NOMO-1 treated with dmso at 0.1 percent for 144 hours (cell line): ENCODE results near the gene WNT9B.

ENCODE experiments used
- DNase-seq: peaks from one replicate; lab custom pipeline; 2025; ENCODE audit not compliant: unreplicated experiment; lab: John Stamatoyannopoulos, UW

The WNT9B gene

DNA sequence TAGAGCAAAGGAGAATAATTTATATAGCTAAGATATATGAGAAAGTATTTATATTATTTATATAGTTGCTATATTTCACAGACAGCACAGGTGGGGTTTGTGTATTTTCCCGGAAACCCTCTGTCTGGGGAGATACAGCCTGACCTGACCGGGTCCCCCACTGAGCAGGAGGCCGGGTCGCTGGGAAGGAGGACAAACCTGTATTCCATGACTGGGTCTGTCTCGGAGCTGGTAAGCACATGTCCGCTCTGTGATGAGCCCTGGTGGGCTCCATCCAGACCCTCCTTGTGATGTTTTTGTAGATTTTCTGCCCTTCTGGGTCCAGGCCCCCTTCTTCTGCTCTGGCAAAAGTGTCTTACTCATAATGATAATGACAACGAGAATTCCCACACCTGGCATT is 27.7 kb downstream of the WNT9B start:
- no peak for DNase-seq

DNA sequence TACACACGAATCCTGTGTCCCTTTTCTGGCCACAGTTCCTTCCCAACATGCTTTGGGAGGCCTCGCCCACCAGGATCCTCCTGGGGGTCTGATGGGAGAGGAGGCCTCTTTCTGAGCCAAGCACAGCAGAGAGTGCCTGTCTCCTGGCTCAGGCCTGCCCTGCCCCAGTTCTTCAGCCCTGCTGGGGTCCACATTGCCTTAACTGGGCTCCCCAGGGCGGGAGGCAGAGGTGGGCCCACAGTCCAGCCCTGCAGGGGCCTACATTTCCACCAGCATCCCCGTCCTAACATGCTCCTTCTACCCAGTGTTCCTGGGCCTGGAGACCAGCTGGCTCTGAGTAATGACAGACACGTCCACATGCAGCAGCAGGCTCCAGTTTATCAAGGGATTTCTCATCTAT is 29.6 kb downstream of the WNT9B start:
- no peak for DNase-seq

GRCh38 chr17:46882666-46883065 is 31.3 kb downstream of the WNT9B start:
- no peak for DNase-seq

DNA sequence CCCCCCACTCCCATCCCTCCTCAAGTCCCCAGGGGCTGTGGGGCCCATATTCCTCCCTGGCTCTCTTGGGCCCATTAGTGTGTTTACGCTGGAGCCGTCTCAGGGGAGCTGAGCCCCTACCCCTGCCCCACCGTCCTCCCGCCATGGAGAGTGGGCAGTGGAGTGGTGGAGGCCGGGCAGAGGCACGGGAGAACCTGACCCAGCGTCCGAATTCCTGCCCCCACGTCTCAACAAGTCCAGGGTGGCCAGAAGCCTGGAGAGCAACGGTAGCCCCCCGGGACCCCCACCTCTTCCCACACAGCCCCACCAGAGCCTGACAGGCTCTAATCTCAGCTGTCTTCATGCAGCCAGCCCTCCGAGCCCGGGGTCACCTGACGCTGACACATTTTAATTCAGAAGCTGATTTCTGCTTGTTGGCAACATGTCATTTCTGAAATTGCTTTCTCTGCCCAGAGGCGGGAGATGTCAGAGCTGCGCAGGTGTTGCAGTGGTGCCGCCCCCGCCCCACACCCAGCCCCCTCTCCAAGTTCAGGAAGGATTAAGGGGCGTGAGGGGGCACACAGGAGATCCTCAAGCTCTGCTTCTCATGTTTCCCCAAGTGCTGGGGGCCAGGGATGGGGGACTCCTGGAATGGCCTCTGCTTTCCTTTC is 32.6 kb downstream of the WNT9B start:
- DNase-seq: no peak

DNA sequence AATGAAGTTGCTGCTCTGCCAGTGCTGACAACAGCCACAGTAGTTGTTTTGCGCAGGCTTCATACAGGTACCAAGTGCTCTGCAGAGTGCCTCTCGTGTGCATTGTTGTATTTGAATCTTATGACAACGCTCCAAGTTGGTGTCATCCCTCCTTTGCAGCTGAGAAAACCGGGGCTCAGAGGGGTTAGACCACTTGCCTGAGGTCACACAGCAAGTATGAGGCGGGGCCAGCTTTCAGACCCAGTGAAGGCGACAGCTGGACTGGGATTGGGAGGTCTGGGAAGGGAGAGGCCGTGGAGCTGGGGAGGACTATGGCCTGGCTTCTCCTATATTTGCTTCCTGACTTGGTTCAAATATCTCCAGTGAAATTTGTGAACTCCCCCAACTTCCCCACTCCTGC is 33.2 kb downstream of the WNT9B start:
- no peak for DNase-seq

- DNase-seq: no peak
Observed at GRCh38 chr17:46885415-46886309, 34.3 kb downstream of the WNT9B start.

DNA sequence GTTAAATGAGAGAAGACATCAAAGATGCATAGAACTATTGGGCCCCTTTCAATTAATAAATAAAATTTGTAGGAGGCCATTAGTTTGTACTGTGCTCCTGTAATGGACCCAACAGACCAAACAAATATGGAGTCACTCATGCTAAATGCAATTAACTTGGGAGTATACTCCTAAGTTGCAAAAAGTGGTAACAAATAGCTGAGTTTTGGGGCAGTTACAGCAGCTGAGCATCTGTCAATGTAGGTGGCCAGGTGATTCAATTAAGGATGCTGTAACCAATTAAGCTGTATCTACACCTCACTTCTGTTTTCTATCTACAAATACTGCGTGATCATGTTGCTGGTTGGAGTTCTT is 34.9 kb downstream of the WNT9B start:
- no peak for DNase-seq

- no peak for DNase-seq
Observed at GRCh38 chr17:46887717-46888116, 36.3 kb downstream of the WNT9B start.

DNA sequence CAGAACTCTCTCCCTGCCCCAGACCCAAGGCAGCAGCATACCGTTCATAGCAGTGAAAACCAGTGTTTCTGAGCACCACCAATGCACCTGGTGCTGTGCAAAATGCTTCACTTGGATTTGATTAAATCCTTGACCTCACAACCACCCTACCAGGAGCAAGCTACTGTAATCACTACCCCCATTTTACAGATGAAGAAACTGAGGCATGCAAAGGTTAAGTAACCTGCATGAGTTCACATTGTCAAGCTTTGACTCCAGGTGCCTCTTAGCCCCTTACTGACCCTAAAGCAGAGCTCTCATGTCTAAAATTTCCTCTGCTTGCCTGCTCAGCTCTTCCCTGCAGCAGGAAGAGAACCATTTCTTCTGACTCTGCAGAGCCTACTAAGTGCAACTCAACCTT is 37.3 kb downstream of the WNT9B start:
- DNase-seq: no peak

DNA sequence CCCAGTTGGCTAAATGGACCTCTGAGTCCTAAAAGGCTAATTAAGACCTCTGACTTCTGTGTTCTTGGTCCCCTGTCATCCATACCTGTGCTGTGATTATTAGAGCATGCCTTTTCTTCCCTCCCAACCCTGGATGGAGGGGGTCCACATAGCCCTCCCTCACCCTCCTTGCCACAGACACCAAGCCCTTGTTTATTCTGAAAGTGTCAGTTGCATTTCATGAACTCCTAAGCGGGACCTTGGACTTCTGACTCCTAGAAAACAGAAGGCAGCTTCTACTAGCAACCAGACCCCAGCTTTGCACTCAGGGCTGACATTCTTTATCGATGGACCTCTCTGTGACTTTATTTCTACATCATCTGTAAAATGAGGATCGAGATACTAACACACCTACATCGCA is 38.1 kb downstream of the WNT9B start:
- DNase-seq: no peak

DNA sequence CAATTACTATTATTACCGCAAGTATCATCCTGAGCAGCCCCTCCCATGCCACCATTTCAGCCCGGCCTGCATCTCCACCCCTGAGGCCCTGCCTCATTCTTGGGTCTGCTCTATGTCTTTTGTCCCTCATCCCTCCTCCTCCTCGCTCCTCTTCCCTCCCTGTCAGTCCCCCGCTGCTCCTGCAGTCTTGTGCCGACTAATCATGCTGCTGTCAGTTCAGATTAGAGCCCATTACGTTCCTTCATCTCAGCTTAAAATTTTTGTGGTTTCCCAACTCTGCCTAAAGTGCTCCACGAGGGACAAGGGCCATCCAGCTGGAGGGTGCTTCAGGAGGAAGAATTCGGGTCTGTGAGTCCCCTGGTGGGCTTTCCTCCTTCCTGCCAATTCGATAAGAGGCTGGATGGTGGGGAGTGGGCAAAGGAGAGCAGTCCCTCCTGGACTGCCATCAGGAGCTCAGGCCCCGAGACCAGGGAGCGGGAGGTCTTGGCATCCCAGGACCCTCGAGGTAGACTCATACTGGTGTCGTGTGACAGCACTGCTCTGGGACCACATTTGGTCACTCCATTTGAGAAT is 38.7 kb downstream of the WNT9B start:
- no peak for DNase-seq

GRCh38 chr17:46890638-46891037 is 39.3 kb downstream of the WNT9B start:
- no peak for DNase-seq

DNA sequence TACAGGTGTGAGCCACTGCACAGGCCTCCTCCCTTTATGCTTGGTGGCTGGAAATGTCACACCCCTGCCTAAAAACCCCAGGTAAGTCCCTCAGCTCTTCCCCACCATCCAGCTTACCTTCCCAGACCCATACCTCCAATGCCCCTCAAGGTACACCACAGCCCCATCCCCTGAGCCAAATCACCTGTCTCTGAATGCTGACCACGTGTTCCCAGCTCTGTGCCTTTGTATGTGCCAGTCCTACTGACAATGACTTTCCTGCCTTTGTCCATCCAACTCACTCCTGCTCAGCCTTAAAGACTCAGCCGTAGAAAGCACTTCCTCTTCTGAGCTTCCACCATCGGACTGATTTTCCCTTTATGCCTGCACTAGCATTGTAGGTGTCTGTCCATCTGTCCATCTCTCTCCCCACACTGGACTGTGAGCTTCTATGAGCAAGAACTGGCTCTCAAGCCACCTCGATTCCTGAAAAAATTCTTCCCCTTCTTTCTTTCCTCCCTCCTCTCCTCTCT is 40.9 kb downstream of the WNT9B start:
- no peak for DNase-seq

- no peak for DNase-seq
Observed at GRCh38 chr17:46894024-46894423, 42.6 kb downstream of the WNT9B start.

DNA sequence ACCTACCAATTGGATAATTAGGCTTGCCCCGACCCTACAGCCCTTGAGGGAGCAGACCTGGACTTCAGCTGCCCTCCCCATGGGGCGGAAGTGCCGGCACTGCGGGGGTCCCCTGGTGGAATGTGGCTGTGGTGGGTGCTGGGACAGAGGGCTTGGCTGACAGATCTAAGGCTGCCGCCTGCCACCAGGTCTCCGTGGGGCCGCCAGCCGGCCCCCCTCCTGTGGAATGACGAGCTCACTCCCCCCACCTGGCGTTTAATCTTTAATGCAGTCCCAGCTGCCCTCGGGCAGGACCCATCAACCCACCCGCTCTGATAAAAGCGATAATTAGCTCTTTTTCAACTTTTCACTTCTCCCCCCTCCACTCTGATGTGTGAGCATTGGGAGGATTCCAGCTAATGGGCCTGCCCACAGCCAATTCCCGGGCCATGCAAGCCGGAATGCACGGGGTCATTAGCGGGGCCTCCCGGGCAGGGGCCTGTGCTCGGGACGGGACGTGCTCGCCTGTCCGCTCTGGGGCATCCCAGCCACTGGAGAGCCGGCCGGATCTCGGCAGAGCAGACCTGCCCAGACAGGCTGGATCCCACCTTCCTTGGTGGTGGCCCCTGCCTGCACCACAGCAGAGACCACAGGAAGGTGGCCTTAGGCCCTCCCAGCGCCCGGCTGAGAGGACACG is 43.2 kb downstream of the WNT9B start:
- DNase-seq: no peak

DNA sequence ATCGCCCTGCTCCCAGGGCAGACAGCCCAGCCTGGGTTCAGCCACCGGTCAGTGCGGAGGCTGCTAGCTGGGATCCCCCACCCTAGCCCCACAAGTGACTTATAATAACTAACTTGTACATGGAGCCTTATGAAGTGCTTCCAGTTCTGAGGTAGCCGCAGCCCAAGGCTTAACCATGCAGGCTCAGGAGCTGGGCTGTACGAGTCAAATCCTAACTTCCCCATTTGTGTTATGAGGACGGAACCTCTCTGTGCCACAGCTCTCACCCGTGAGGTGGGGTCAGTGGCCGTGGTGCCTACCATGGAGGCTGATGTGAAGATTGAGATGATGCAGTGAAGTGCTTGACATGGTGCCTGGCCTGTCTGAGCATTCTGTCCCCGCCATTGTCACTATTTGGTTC is 43.8 kb downstream of the WNT9B start:
- no peak for DNase-seq

DNA sequence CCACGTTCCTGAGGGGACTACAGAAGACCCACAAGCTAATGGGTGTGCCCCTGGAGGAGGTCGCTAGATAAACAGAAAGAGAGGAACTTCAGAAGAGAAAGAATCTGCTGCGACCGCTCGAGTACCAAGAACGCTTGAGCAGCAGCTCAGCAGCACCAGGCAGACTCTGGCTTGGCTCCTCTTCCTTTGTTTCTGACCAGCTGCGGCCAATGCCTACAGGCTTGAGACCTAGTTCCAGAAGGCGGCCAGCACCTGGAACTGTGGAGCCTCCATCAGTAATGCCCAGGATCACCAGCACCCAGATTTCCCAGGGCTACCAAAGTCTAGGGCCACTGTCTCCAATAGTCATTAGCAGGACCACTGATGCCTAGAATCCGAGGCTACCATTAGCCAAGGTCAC is 45.6 kb downstream of the WNT9B start:
- DNase-seq: no peak

GRCh38 chr17:46898364-46898763 is 47.0 kb downstream of the WNT9B start:
- no peak for DNase-seq

GRCh38 chr17:46898860-46899259 is 47.5 kb downstream of the WNT9B start:
- no peak for DNase-seq

DNA sequence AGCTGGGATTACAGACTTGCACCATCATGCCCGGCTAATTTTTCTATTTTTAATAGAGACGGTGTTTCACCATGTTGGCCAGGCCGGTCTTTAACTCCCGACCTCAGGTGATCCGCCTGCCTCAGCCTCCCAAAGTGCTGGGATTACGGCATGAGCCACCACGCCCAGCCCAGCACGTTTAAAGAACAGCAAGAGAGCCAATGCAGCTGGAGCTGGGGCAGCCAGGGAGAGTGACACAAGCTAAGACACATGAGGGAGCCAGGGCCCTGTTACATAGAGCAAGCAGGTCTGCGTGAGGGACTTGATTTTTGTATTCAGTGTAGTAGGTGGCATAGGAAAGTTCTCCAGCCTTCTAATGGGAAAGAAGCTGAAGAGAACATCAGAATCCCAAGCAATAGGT is 49.9 kb downstream of the WNT9B start:
- DNase-seq: no peak
